Measurements from ENCODE around the gene VPS13D.
"Not testable (repeated sequence)": the region's sequence is repeated elsewhere in the genome, so short reads cannot be mapped to it uniquely, and the experiment has no call there.

The VPS13D gene

GRCh38 chr1:12467570-12468286 lies 237.9 kb downstream of the VPS13D start:
- H3K36me3 ChIP-seq (ENCODE audit: insufficient read depth, low read length), result 0 out of 2 replicates have a peak, but pooled peaks cover 1% of the 10 kb centered on the region
- H3K27ac ChIP-seq (ENCODE audit: low read depth, low read length), result no peak overlapping the region
- no peaks in the 10 kb centered on the region for H3K27me3 ChIP-seq (ENCODE audit: insufficient read depth, low read length)
- H3K4me1 ChIP-seq (ENCODE audit: control insufficient read depth, insufficient read depth, low read length, unreplicated experiment), result peaks cover 15% of the 10 kb centered on the region
- no peak overlapping the region for H3K4me3 ChIP-seq (ENCODE audit: low read depth, low read length)
- H3K79me2 ChIP-seq (ENCODE audit: control insufficient read depth, insufficient read depth, low read length, unreplicated experiment), result no peaks in the 10 kb centered on the region
- no peak overlapping the region for H2AFZ ChIP-seq (ENCODE audit: low read length, unreplicated experiment)

- Histone ChIP-seq H3K27ac (ENCODE audit: low read depth, low read length) (no peak overlapping the region), H3K4me1 (ENCODE audit: control insufficient read depth, insufficient read depth, low read length, unreplicated experiment) (peaks cover 15% of the 10 kb centered on the region), H3K79me2 (ENCODE audit: control insufficient read depth, insufficient read depth, low read length, unreplicated experiment) (no peaks in the 10 kb centered on the region), H3K4me3 (ENCODE audit: low read depth, low read length) (no peak overlapping the region), H2AFZ (ENCODE audit: low read length, unreplicated experiment) (no peak overlapping the region), H3K36me3 (ENCODE audit: insufficient read depth, low read length) (no peaks in the 10 kb centered on the region), H3K27me3 (ENCODE audit: insufficient read depth, low read length) (no peaks in the 10 kb centered on the region)
Measured at GRCh38 chr1:12468323-12468722, 238.5 kb downstream of the VPS13D start.

- Histone ChIP-seq H3K27ac (ENCODE audit: low read depth, low read length) (no peak overlapping the region), H3K36me3 (ENCODE audit: insufficient read depth, low read length) (no peaks in the 10 kb centered on the region; the same call in 1 of the 2 replicates), H3K27me3 (ENCODE audit: insufficient read depth, low read length) (no peaks in the 10 kb centered on the region), H3K4me3 (ENCODE audit: low read depth, low read length) (no peak overlapping the region), H3K79me2 (ENCODE audit: control insufficient read depth, insufficient read depth, low read length, unreplicated experiment) (no peaks in the 10 kb centered on the region), H3K4me1 (ENCODE audit: control insufficient read depth, insufficient read depth, low read length, unreplicated experiment) (peaks cover 5% of the 10 kb centered on the region), H2AFZ (ENCODE audit: low read length, unreplicated experiment) (no peak overlapping the region)
Measured at GRCh38 chr1:12469493-12469892, 239.7 kb downstream of the VPS13D start.

- no peak overlapping the region for H3K4me3 ChIP-seq (ENCODE audit: low read depth, low read length)
- no peaks in the 10 kb centered on the region for H3K79me2 ChIP-seq (ENCODE audit: control insufficient read depth, insufficient read depth, low read length, unreplicated experiment)
- H3K27me3 ChIP-seq (ENCODE audit: insufficient read depth, low read length), result no peaks in the 10 kb centered on the region
- H3K4me1 ChIP-seq (ENCODE audit: control insufficient read depth, insufficient read depth, low read length, unreplicated experiment), result peaks cover 3% of the 10 kb centered on the region
- no peak overlapping the region for H3K27ac ChIP-seq (ENCODE audit: low read depth, low read length)
- no peak overlapping the region for H2AFZ ChIP-seq (ENCODE audit: low read length, unreplicated experiment)
- H3K36me3 ChIP-seq (ENCODE audit: insufficient read depth, low read length), result no peaks in the 10 kb centered on the region; the same call in 1 of the 2 replicates
Measured at GRCh38 chr1:12469990-12470389, 240.2 kb downstream of the VPS13D start.

- not testable (repeated sequence) for H3K36me3 ChIP-seq (ENCODE audit: insufficient read depth, low read length); H3K79me2 ChIP-seq (ENCODE audit: control insufficient read depth, insufficient read depth, low read length, unreplicated experiment); H3K27me3 ChIP-seq (ENCODE audit: insufficient read depth, low read length); H3K27ac ChIP-seq (ENCODE audit: low read depth, low read length); H3K4me3 ChIP-seq (ENCODE audit: low read depth, low read length); H2AFZ ChIP-seq (ENCODE audit: low read length, unreplicated experiment)
- H3K4me1 ChIP-seq (ENCODE audit: control insufficient read depth, insufficient read depth, low read length, unreplicated experiment), result peaks cover 12% of the 10 kb centered on the region
Measured at GRCh38 chr1:12470916-12471315, 241.1 kb downstream of the VPS13D start.

- Histone ChIP-seq H3K36me3 (ENCODE audit: insufficient read depth, low read length) (no peaks in the 10 kb centered on the region; the same call in 1 of the 2 replicates), H3K4me1 (ENCODE audit: control insufficient read depth, insufficient read depth, low read length, unreplicated experiment) (peaks cover 12% of the 10 kb centered on the region), H3K27me3 (ENCODE audit: insufficient read depth, low read length) (no peaks in the 10 kb centered on the region), H3K4me3 (ENCODE audit: low read depth, low read length) (no peak overlapping the region), H3K27ac (ENCODE audit: low read depth, low read length) (no peak overlapping the region), H2AFZ (ENCODE audit: low read length, unreplicated experiment) (no peak overlapping the region), H3K79me2 (ENCODE audit: control insufficient read depth, insufficient read depth, low read length, unreplicated experiment) (no peaks in the 10 kb centered on the region)
Measured at GRCh38 chr1:12472156-12472797, 242.4 kb downstream of the VPS13D start.

GRCh38 chr1:12472798-12473551 lies 243.1 kb downstream of the VPS13D start:
- Histone ChIP-seq H3K27ac (ENCODE audit: low read depth, low read length) (no peak overlapping the region), H3K4me3 (ENCODE audit: low read depth, low read length) (no peak overlapping the region), H3K4me1 (ENCODE audit: control insufficient read depth, insufficient read depth, low read length, unreplicated experiment) (peaks cover 17% of the 10 kb centered on the region), H3K79me2 (ENCODE audit: control insufficient read depth, insufficient read depth, low read length, unreplicated experiment) (no peaks in the 10 kb centered on the region), H2AFZ (ENCODE audit: low read length, unreplicated experiment) (no peak overlapping the region), H3K27me3 (ENCODE audit: insufficient read depth, low read length) (no peaks in the 10 kb centered on the region), H3K36me3 (ENCODE audit: insufficient read depth, low read length) (no peaks in the 10 kb centered on the region; the same call in 1 of the 2 replicates)

DNA sequence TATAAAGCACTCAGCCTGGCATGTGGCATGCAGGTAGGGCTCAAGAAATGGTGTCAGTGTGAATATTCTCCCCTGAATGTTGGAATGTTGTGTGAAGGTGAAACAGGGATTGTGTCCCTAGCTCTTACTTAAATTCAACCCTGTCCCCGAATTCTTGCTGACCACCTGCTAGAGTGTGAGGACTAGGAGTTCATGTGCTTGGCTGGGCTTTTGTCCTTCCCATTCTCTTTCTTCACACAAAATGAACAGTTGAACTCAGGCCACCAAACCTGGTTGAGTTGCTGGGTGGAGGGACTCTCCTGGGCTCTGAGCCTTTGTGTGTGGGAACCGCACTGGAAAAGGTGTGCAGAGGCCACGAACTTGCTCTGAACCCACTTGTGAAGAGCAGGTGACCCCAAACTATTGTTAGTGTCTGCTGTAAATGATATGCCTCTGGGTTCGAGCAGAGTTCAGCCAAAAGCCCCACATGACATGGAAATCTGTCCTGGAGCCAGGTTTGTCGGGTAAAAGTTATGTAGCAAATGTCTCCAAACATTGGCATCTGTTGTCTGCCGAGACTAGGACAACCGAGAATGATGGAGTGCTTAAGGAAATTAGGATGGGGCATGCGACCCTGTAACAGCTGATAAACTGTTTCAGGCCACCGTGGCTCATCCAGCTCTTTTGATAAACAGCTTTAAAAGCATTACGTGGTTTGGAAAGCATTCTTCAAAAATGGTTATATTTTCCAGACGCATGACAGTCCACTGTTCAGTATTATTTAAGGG lies 243.9 kb downstream of the VPS13D start:
- H3K36me3 ChIP-seq (ENCODE audit: insufficient read depth, low read length), result no peaks in the 10 kb centered on the region; the same call in 1 of the 2 replicates
- no peaks in the 10 kb centered on the region for H3K79me2 ChIP-seq (ENCODE audit: control insufficient read depth, insufficient read depth, low read length, unreplicated experiment)
- H3K4me3 ChIP-seq (ENCODE audit: low read depth, low read length), result no peak overlapping the region
- no peak overlapping the region for H2AFZ ChIP-seq (ENCODE audit: low read length, unreplicated experiment)
- H3K27ac ChIP-seq (ENCODE audit: low read depth, low read length), result no peak overlapping the region
- H3K4me1 ChIP-seq (ENCODE audit: control insufficient read depth, insufficient read depth, low read length, unreplicated experiment), result peaks cover 24% of the 10 kb centered on the region
- H3K27me3 ChIP-seq (ENCODE audit: insufficient read depth, low read length), result no peaks in the 10 kb centered on the region

GRCh38 chr1:12475101-12475500 lies 245.3 kb downstream of the VPS13D start:
- peaks cover 36% of the 10 kb centered on the region for H3K4me1 ChIP-seq (ENCODE audit: control insufficient read depth, insufficient read depth, low read length, unreplicated experiment)
- no peak overlapping the region for H3K27ac ChIP-seq (ENCODE audit: low read depth, low read length)
- H3K36me3 ChIP-seq (ENCODE audit: insufficient read depth, low read length), result no peaks in the 10 kb centered on the region; the same call in 1 of the 2 replicates
- no peak overlapping the region for H2AFZ ChIP-seq (ENCODE audit: low read length, unreplicated experiment)
- H3K4me3 ChIP-seq (ENCODE audit: low read depth, low read length), result no peak overlapping the region
- no peaks in the 10 kb centered on the region for H3K79me2 ChIP-seq (ENCODE audit: control insufficient read depth, insufficient read depth, low read length, unreplicated experiment)
- no peaks in the 10 kb centered on the region for H3K27me3 ChIP-seq (ENCODE audit: insufficient read depth, low read length)

GRCh38 chr1:12475530-12475934 lies 245.7 kb downstream of the VPS13D start:
- no peak overlapping the region for H3K4me3 ChIP-seq (ENCODE audit: low read depth, low read length)
- no peaks in the 10 kb centered on the region for H3K79me2 ChIP-seq (ENCODE audit: control insufficient read depth, insufficient read depth, low read length, unreplicated experiment)
- H3K27me3 ChIP-seq (ENCODE audit: insufficient read depth, low read length), result no peaks in the 10 kb centered on the region
- no peak overlapping the region for H2AFZ ChIP-seq (ENCODE audit: low read length, unreplicated experiment)
- no peaks in the 10 kb centered on the region; the same call in 1 of the 2 replicates for H3K36me3 ChIP-seq (ENCODE audit: insufficient read depth, low read length)
- H3K27ac ChIP-seq (ENCODE audit: low read depth, low read length), result no peak overlapping the region
- peaks cover 40% of the 10 kb centered on the region for H3K4me1 ChIP-seq (ENCODE audit: control insufficient read depth, insufficient read depth, low read length, unreplicated experiment)

Measured in ACC112 (cell line).